ENCODE results near the gene COX4I1. TPM values are rescaled to one million over a fixed set of nuclear protein-coding genes. Genes with fewer than 3 reads are reported as not detected.

Gene COX4I1
- total RNA-seq, 4 donors from 2014 or later: 516 to 726 (median 632) TPM

GRCh38 chr16:85774136-85774535 is 25.4 kb upstream of the COX4I1 start:
- H3K4me1 ChIP-seq: no peaks in the 10 kb centered on the region
- no peaks in the 10 kb centered on the region for H3K9me3 ChIP-seq
- intact Hi-C loops (cut with DNase I): no loop called here
- H3K27ac ChIP-seq: no peak overlapping the region
- WGBS, 2 donors: 79 to 80% methylated on average over 6 of the region's 6 CpGs
- DNase-seq: no peak
- H3K27me3 ChIP-seq: no peaks in the 10 kb centered on the region
- H3K4me3 ChIP-seq (replicated peaks in 1 of 3): no peak overlapping the region
- TF ChIP-seq, protein P1, sequence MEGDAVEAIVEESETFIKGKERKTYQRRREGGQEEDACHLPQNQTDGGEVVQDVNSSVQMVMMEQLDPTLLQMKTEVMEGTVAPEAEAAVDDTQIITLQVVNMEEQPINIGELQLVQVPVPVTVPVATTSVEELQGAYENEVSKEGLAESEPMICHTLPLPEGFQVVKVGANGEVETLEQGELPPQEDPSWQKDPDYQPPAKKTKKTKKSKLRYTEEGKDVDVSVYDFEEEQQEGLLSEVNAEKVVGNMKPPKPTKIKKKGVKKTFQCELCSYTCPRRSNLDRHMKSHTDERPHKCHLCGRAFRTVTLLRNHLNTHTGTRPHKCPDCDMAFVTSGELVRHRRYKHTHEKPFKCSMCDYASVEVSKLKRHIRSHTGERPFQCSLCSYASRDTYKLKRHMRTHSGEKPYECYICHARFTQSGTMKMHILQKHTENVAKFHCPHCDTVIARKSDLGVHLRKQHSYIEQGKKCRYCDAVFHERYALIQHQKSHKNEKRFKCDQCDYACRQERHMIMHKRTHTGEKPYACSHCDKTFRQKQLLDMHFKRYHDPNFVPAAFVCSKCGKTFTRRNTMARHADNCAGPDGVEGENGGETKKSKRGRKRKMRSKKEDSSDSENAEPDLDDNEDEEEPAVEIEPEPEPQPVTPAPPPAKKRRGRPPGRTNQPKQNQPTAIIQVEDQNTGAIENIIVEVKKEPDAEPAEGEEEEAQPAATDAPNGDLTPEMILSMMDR (IDR thresholded peaks at IDR 0.05): no peak
- TF ChIP-seq POLR2A (IDR thresholded peaks at IDR 0.05): no peak
- H3K36me3 ChIP-seq: peaks cover 8 to 10% of the 10 kb centered on the region in 2 donors

DNA sequence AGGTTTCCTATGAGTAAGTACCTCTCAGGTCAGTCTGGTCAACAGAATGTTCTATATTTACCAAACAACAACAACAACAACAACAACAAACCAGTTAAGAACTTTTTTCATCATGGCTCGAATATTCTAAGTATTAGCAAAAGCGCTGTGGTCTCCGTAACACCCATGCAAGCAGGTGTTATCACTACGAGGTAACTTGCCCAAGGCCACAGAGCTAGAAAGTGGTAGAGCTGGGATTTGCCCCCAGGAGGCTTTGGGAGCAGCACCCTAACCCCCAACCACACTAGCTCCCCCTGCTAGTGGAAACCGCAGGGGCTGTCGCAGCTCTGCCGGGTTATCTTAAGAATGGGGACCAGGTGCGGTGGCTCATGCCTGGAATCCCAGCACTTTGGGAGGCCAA is 24.7 kb upstream of the COX4I1 start:
- WGBS, 2 donors: 93 to 96% methylated on average over 8 of the region's 8 CpGs
- intact Hi-C loops (cut with DNase I): no loop called here
- Histone ChIP-seq H3K36me3 (peaks cover 15 to 17% of the 10 kb centered on the region in 2 donors), H3K27ac (no peak overlapping the region), H3K27me3 (no peaks in the 10 kb centered on the region), H3K4me1 (no peaks in the 10 kb centered on the region), H3K9me3 (no peaks in the 10 kb centered on the region), H3K4me3 (replicated peaks in 1 of 3) (no peak overlapping the region)
- TF ChIP-seq, protein P1 (IDR thresholded peaks at IDR 0.05): no peak
- no peak for TF ChIP-seq POLR2A (IDR thresholded peaks at IDR 0.05)
- DNase-seq: no peak

- DNase-seq: no peak
- WGBS, 2 donors: 77 to 79% methylated on average over 4 of the region's 4 CpGs
- Histone ChIP-seq H3K27ac (peak overlapping the region in 2 of 3 donors; percentile 17 to 35), H3K9me3 (no peaks in the 10 kb centered on the region), H3K27me3 (no peaks in the 10 kb centered on the region), H3K36me3 (peaks cover 25 to 26% of the 10 kb centered on the region in 2 donors), H3K4me3 (replicated peaks in 1 of 3) (no peak overlapping the region), H3K4me1 (peaks cover 6 to 10% of the 10 kb centered on the region in 2 donors)
- TF ChIP-seq POLR2A (IDR thresholded peaks at IDR 0.05): no peak
- TF ChIP-seq, protein P1 (IDR thresholded peaks at IDR 0.05): no peak
- intact Hi-C loops (cut with DNase I): no loop called here
Observed at GRCh38 chr16:85777583-85778310, 21.7 kb upstream of the COX4I1 start.

DNA sequence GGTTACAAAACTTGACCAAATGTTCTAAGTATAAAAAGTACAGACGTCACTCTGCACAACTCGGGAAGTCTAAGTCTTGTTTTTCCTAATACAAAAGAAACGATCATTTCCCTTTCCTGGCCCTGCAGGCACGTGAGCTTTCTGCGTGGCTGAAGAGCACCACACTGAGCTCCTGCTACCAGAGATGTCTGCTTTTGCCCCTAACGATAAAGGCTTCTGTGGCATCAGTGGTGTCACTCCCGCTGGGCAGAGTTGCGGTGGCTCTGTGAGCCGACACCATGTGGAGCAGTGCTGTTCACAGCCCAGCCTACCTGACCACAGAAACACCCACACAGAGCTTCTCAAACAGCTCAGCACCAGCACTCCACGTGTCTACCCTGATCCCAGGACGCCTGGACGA is 20.6 kb upstream of the COX4I1 start:
- H3K36me3 ChIP-seq: peaks cover 25 to 26% of the 10 kb centered on the region in 2 donors
- peaks cover 6 to 10% of the 10 kb centered on the region in 2 donors for H3K4me1 ChIP-seq
- TF ChIP-seq POLR2A (IDR thresholded peaks at IDR 0.05): no peak
- TF ChIP-seq, protein P1 (IDR thresholded peaks at IDR 0.05): no peak
- WGBS, 2 donors: 84 to 87% methylated on average over 12 of the region's 12 CpGs
- no peaks in the 10 kb centered on the region for H3K27me3 ChIP-seq
- H3K4me3 ChIP-seq (replicated peaks in 1 of 3): no peak overlapping the region
- H3K9me3 ChIP-seq: no peaks in the 10 kb centered on the region
- H3K27ac ChIP-seq: no peak overlapping the region
- DNase-seq: no peak
- intact Hi-C loops (cut with DNase I): no loop called here

GRCh38 chr16:85780281-85780680 is 19.2 kb upstream of the COX4I1 start:
- Histone ChIP-seq H3K4me1 (peaks cover 6 to 10% of the 10 kb centered on the region in 2 donors), H3K27me3 (no peaks in the 10 kb centered on the region), H3K4me3 (replicated peaks in 1 of 3) (no peak overlapping the region), H3K36me3 (peaks cover 25 to 26% of the 10 kb centered on the region in 2 donors), H3K27ac (no peak overlapping the region), H3K9me3 (no peaks in the 10 kb centered on the region)
- 92 to 93% methylated on average over 25 to 26 of the region's 26 CpGs for WGBS, 2 donors
- no peak for DNase-seq
- TF ChIP-seq, protein P1 (IDR thresholded peaks at IDR 0.05): no peak
- no peak for TF ChIP-seq POLR2A (IDR thresholded peaks at IDR 0.05)
- intact Hi-C loops (cut with DNase I): no loop called here

Data from thyroid gland (tissue), 4 donors.